C4-2B (cell line): ENCODE data around the gene ANGEL1.

Experiments used
- H3K27ac ChIP-seq: fragments of 450-650 bp; 2 replicates; pipeline ENCODE4 v1.5.1; 2017
- CTCF ChIP-seq: fragments of 450-650 bp; conservative IDR thresholded peaks from 2 replicates; pipeline ENCODE4 v1.5.1; 2017; ENCODE audit warnings: mild to moderate bottlenecking
- ZFX ChIP-seq: fragments of 450-650 bp; IDR thresholded peaks from 2 replicates; pipeline ENCODE4 v1.6.1; 2017

The ANGEL1 gene

GRCh38 chr14:76769636-76770292 lies 42.9 kb downstream of the ANGEL1 start:
- TF ChIP-seq CTCF, result no peak
- TF ChIP-seq ZFX, result no peak
- H3K27ac ChIP-seq, result no peak overlapping the region

- no peak overlapping the region for H3K27ac ChIP-seq
- TF ChIP-seq ZFX (no peak), CTCF (no peak)
These were observed 43.8 kb downstream of the ANGEL1 start for GRCh38 chr14:76768671-76769500.

- no peak for TF ChIP-seq CTCF
- no peak for TF ChIP-seq ZFX
These were observed 44.7 kb downstream of the ANGEL1 start for GRCh38 chr14:76767681-76768656.

GRCh38 chr14:76765461-76765931 lies 47.2 kb downstream of the ANGEL1 start:
- no peak overlapping the region for H3K27ac ChIP-seq
- no peak for TF ChIP-seq CTCF
- TF ChIP-seq ZFX, result no peak

More at GRCh38 chr14:76767681-76768656, 44.7 kb downstream of the ANGEL1 start:
- no peak overlapping the region for H3K27ac ChIP-seq

- H3K27ac ChIP-seq, result no peak overlapping the region
- no peak for TF ChIP-seq ZFX
- no peak for TF ChIP-seq CTCF
These were observed 49.3 kb downstream of the ANGEL1 start for GRCh38 chr14:76763096-76764041.

- no peak overlapping the region for H3K27ac ChIP-seq
- TF ChIP-seq ZFX, result no peak
- no peak for TF ChIP-seq CTCF
These were observed 50.1 kb downstream of the ANGEL1 start for GRCh38 chr14:76762411-76763095.
